Adrenal gland (tissue), 12 donors: ENCODE data around the gene TAC4. TPM values are rescaled to one million over a fixed set of nuclear protein-coding genes. Genes with fewer than 3 reads are reported as not detected.

Source experiments
- DNase-seq, 7 donors: peaks; one replicate each; pipeline ENCODE4 v3.0.0-alpha.2; 2019 to 2020
- H3K27ac ChIP-seq, 5 donors: fragments of 200-600 bp; sonication (generic) in 4 of 5; 1 replicate in 3 of 5; 2 replicates in 2 of 5; pipeline versions ENCODE4 v1.5.1 to v1.8.0; 2016 to 2020; ENCODE audit warnings: mild to moderate bottlenecking in 1 of 5
- H3K27me3 ChIP-seq: fragments of 200-600 bp; 2 replicates; pipeline ENCODE4 v1.8.0; 2021
- H3K36me3 ChIP-seq, 2 donors: fragments of 200-600 bp; replicated peaks in 1 of 2; 1 replicate in 1 of 2; 2 replicates in 1 of 2; pipeline versions ENCODE4 v1.5.1 to v1.8.0; 2018 to 2022
- H3K4me1 ChIP-seq, 2 donors: fragments of 200-600 bp; replicated peaks in 1 of 2; 1 replicate in 1 of 2; 2 replicates in 1 of 2; pipeline versions ENCODE4 v1.5.1 to v1.8.0; 2018 to 2021
- H3K4me3 ChIP-seq, 4 donors: fragments of 200-600 bp; sonication (generic) in 3 of 4; one replicate each; pipeline ENCODE4 v1.5.1; 2016 to 2018
- H3K9me3 ChIP-seq, 3 donors: fragments of 200-600 bp; sonication (generic) in 1 of 3; replicated peaks in 1 of 3; 1 replicate in 2 of 3; 2 replicates in 1 of 3; pipeline versions ENCODE4 v1.5.1 to v1.8.0; 2016 to 2021
- POLR2A ChIP-seq, 2 donors: fragments of 450-650 bp; IDR thresholded peaks; one replicate each; pipeline ENCODE4 v1.6.1; 2017; ENCODE audit warnings: antibody characterized with exemption in 2 of 2, mild to moderate bottlenecking in 2 of 2, moderate library complexity in 1 of 2
- WGBS, 4 donors: extraction: QIAGEN DNeasy Blood & Tissue Kit in 2 of 4; methylation state at CpG; one replicate each; pipeline versions ENCODE4 v1.1.5 to v1.1.7; 2013 to 2017; 5-methylcytosine and 5-hydroxymethylcytosine counted together
- intact Hi-C, 2 donors: fragments of 100-400 bp; cut with DNase I; formaldehyde crosslinking; loops; one replicate each; pipeline versions ENCODE4 v1.14.1 to v1.15.0; 2022 to 2023
- polyA plus RNA-seq, 3 donors: library from polyadenylated mRNA; stranded (reverse); fragments of 200-250 nt in 2 of 3; fragments of 350-450 nt in 1 of 3; fragmentation: Illumina TruSeq in 1 of 3; extraction: RNeasy Lipid Tissue Mini Kit (QIAGEN cat#74804) in 1 of 3; gene quantifications; one replicate each; pipeline ENCODE4 v1.2.3, GENCODE V29; 2013 to 2014
- total RNA-seq, 9 donors: library from RNA; depleted of rRNA in 4 of 9; stranded (reverse); fragments of >200 nt in 4 of 9; fragments of 120-200 nt in 1 of 9; fragmentation: NEBNext Ultra II Directional in 1 of 9; extraction: Animal tissue kit (Norgen Biotek cat#: 25700) in 1 of 9; gene quantifications; one replicate each; pipeline versions ENCODE4 v1.1.0 to v1.2.4, GENCODE V29; 2013 to 2023
- TF ChIP-seq, protein P1 (sequence below), 6 experiments: fragments of 450-650 bp in 4 of 6; fragments of 200-600 bp in 2 of 6; sonication (generic) in 1 of 6; IDR thresholded peaks; 1 replicate in 5 of 6; 2 replicates in 1 of 6; pipeline versions ENCODE4 v1.5.1 to v1.8.0; 2016 to 2021; ENCODE audit warnings: antibody characterized with exemption in 6 of 6, mild to moderate bottlenecking in 2 of 6, moderate library complexity in 1 of 6
- donor health status: healthy with polysubstance abuse.
- donor health status: Bipolar disorder and iron deficiency.
- donor health status: DM: yes; HTN: yes; CAD: no.
- donor health status: DM: no; HTN: no; CAD: no.
- donor health status: DM: no; HTN: no; CAD: no.
- donor health status: DM: yes; HTN: yes; CAD: no.

TAC4 gene
- total and polyA plus RNA-seq, 12 donors: 0.40 to 0.90 TPM; not detected in 10

DNA sequence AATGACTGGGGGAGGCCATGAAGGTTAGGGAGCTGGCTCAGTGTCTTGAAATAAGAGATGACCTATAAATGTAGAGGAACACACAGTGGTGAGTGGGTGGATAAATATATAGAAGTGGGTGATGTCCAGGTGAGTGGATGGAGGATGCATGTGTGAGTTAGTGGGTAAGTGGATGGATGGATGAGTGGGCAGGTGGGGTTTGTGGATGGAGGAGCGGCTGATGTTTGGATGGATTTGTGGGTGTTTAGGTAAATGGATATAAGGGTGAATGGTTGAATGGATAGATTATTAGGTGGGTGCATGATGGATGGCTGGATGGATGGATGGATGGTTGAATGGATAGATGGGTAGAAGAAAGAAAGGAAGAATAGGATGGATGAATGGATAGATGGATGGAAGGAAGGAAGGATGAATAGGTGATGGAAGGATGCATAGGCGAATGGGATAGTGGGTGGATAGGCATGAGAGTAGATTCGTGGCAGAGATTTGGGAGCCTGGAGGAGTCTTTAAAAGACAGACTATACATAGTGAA, 19.1 kb upstream of the TAC4 start:
- H3K27me3 ChIP-seq: no peaks in the 10 kb centered on the region
- no peaks in the 10 kb centered on the region for H3K9me3 ChIP-seq
- no peaks in the 10 kb centered on the region for H3K36me3 ChIP-seq
- H3K4me3 ChIP-seq: no peak overlapping the region
- WGBS, 4 donors: 59 to 94% (median 83%) methylated on average over 3 of the region's 3 CpGs
- intact Hi-C loops: no loop called here
- DNase-seq: no peak
- TF ChIP-seq, protein P1, sequence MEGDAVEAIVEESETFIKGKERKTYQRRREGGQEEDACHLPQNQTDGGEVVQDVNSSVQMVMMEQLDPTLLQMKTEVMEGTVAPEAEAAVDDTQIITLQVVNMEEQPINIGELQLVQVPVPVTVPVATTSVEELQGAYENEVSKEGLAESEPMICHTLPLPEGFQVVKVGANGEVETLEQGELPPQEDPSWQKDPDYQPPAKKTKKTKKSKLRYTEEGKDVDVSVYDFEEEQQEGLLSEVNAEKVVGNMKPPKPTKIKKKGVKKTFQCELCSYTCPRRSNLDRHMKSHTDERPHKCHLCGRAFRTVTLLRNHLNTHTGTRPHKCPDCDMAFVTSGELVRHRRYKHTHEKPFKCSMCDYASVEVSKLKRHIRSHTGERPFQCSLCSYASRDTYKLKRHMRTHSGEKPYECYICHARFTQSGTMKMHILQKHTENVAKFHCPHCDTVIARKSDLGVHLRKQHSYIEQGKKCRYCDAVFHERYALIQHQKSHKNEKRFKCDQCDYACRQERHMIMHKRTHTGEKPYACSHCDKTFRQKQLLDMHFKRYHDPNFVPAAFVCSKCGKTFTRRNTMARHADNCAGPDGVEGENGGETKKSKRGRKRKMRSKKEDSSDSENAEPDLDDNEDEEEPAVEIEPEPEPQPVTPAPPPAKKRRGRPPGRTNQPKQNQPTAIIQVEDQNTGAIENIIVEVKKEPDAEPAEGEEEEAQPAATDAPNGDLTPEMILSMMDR (IDR thresholded peaks at IDR 0.05): no peak
- no peak for TF ChIP-seq POLR2A (IDR thresholded peaks at IDR 0.05)
- no peak overlapping the region for H3K27ac ChIP-seq
- H3K4me1 ChIP-seq: no peaks in the 10 kb centered on the region

DNA sequence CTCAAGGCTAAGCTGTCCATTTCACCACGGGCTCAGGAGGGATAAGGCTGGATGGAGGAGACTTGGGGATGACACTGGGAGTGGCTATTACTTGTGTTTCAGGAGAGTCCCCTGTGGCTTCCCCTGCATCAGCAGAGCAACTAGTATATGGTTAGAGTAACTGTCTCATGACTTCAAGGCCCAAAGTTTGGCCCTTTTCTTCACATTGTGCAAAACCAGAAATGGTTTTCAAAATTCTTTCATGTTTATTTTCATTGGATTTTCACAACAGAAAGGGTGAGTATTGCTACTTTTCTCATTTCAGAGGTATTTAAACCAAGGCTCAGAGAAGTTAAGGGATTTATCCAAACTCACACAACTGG, 18.1 kb upstream of the TAC4 start:
- DNase-seq: no peak
- H3K27ac ChIP-seq: no peak overlapping the region
- intact Hi-C loops: no loop called here
- no peaks in the 10 kb centered on the region for H3K36me3 ChIP-seq
- WGBS, 4 donors: 57 to 74% (median 69%) methylated on average over 1 of the region's 1 CpG
- no peaks in the 10 kb centered on the region for H3K27me3 ChIP-seq
- no peak overlapping the region for H3K4me3 ChIP-seq
- no peaks in the 10 kb centered on the region for H3K9me3 ChIP-seq
- no peaks in the 10 kb centered on the region for H3K4me1 ChIP-seq
- TF ChIP-seq POLR2A (IDR thresholded peaks at IDR 0.05): no peak
- TF ChIP-seq, protein P1 (IDR thresholded peaks at IDR 0.05): no peak

DNA sequence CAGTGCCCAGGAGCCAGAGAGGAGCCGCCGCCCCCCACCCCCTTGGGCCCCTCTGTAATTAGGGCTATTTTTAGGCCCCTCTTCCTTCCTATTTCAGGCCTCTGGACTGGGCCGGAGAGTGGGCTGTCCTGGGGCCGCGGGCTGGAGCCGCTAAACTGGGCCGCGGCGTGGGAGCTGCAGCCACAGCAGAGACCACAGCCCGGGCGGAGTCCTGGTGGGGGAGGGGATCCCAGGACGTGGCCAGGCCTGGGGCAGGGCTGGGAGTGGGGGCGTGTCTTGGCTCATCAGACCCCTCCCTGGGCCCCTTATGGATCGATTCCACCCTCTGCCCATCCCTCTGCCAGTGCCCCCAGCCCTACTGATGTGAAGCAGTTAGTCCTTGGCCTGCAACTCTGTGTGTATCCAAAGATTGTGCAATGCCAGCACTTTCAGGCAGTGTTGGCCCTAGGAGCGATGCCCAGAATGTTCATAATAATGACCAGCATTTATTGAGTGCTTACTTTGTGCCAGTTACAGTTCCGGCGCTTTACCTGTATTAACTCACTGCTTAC, 15.0 kb upstream of the TAC4 start:
- Histone ChIP-seq H3K27ac (no peak overlapping the region), H3K36me3 (no peaks in the 10 kb centered on the region), H3K9me3 (no peaks in the 10 kb centered on the region), H3K4me1 (peaks cover 0 to 5% of the 10 kb centered on the region in 2 donors), H3K27me3 (no peaks in the 10 kb centered on the region), H3K4me3 (no peak overlapping the region)
- intact Hi-C loops: loop anchor here in 1 of 2 donors (2.0 kb wide), 1 partner anchor 134 kb away; no protein-coding TSS in a partner anchor
- WGBS, 4 donors: 33 to 50% (median 41%) methylated on average over 13 to 17 of the region's 17 CpGs
- TF ChIP-seq, protein P1 (IDR thresholded peaks at IDR 0.05): no peak
- TF ChIP-seq POLR2A (IDR thresholded peaks at IDR 0.05): no peak
- DNase-seq: peak in 1 of 7 donors; percentile 46

DNA sequence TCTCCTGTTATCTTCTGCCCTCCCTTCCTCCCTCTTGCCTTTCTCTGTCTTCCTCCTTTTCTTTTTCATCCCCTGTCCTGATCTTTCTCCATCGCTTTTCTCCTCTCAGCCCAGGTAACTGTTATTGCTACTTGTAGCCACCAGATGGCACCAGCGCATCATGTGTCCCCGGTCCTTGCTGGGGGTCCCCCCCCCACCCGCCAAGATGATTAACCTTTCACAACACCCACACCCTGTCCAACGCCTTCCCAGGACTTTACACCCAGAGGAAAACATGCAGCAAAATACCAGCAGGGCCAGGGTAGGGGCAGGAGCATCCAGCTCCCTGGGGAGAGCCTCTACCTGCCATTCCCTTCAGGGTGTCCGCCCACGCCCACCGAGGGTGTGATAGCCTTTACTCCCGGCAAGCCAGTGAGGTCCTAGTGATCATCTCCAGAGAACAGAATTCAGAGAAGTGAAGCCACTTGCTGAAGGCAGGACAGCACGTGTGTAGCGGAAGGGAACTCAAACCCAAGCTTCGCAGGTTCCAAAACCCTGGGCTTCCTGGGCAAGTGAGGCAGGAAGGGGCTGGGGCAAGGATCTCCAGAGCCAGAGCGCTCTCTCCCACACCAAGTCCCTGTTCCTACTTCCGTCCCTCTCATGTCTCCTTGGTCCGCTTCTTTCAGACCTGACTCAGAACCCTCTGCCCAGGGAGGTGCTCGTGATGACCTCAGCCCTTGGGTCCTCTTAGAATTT, 13.4 kb upstream of the TAC4 start:
- no peaks in the 10 kb centered on the region for H3K9me3 ChIP-seq
- no peak overlapping the region for H3K27ac ChIP-seq
- 30 to 36% (median 31%) methylated on average over 12 to 16 of the region's 16 CpGs for WGBS, 4 donors
- no peaks in the 10 kb centered on the region for H3K36me3 ChIP-seq
- peaks cover 0 to 5% of the 10 kb centered on the region in 2 donors for H3K4me1 ChIP-seq
- intact Hi-C loops: no loop called here
- no peaks in the 10 kb centered on the region for H3K27me3 ChIP-seq
- peak in 6 of 7 donors; percentile 38 to 75 (median 46) for DNase-seq
- TF ChIP-seq, protein P1 (IDR thresholded peaks at IDR 0.05): peak; percentile 62 to 97 (median 78)
- TF ChIP-seq POLR2A (IDR thresholded peaks at IDR 0.05): no peak
- H3K4me3 ChIP-seq: no peak overlapping the region
